ENCODE measurements around the gene PTPRN2.

Gene PTPRN2

GRCh38 chr7:157881048-157881771 is 706.4 kb downstream of the PTPRN2 start:
- no peak for DNase-seq

- no peak for DNase-seq
Observed at GRCh38 chr7:157879391-157879790, 708.2 kb downstream of the PTPRN2 start.

GRCh38 chr7:157877298-157878090 is 710.1 kb downstream of the PTPRN2 start:
- no peak for DNase-seq

- no peak for DNase-seq
Observed at GRCh38 chr7:157876469-157877285, 710.9 kb downstream of the PTPRN2 start.

- no peak for DNase-seq
Observed at GRCh38 chr7:157875230-157876179, 712.1 kb downstream of the PTPRN2 start.

GRCh38 chr7:157874870-157875229 is 712.8 kb downstream of the PTPRN2 start:
- DNase-seq: no peak

- DNase-seq: no peak
Observed at GRCh38 chr7:157874208-157874816, 713.3 kb downstream of the PTPRN2 start.

- DNase-seq: no peak
Observed at GRCh38 chr7:157873664-157874063, 714.0 kb downstream of the PTPRN2 start.

- DNase-seq: no peak
Observed at GRCh38 chr7:157873181-157873580, 714.4 kb downstream of the PTPRN2 start.

GRCh38 chr7:157872447-157872846 is 715.2 kb downstream of the PTPRN2 start:
- no peak for DNase-seq

GRCh38 chr7:157871681-157872080 is 715.9 kb downstream of the PTPRN2 start:
- DNase-seq: no peak

GRCh38 chr7:157870644-157871290 is 716.9 kb downstream of the PTPRN2 start:
- no peak for DNase-seq

GRCh38 chr7:157869793-157870192 is 717.8 kb downstream of the PTPRN2 start:
- no peak for DNase-seq

GRCh38 chr7:157867685-157868305 is 719.8 kb downstream of the PTPRN2 start:
- no peak for DNase-seq

GRCh38 chr7:157866336-157866924 is 721.2 kb downstream of the PTPRN2 start:
- DNase-seq: no peak

GRCh38 chr7:157865351-157866165 is 722.1 kb downstream of the PTPRN2 start:
- no peak for DNase-seq

GRCh38 chr7:157864911-157865310 is 722.7 kb downstream of the PTPRN2 start:
- no peak for DNase-seq

- no peak for DNase-seq
Observed at GRCh38 chr7:157863906-157864810, 723.5 kb downstream of the PTPRN2 start.

All from fibroblast of upper back skin (primary cell).